SK-N-MC (cell line): Measurements from ENCODE around the gene FKBP6.
"Not testable (repeated sequence)": the region's sequence is repeated elsewhere in the genome, so short reads cannot be mapped to it uniquely, and the experiment has no call there.

Source experiments
- EZH2 ChIP-seq: fragments of 200-600 bp; sonication (generic); IDR thresholded peaks from one replicate; pipeline ENCODE4 v1.6.1; 2017; ENCODE audit warnings: antibody characterized with exemption
- POLR2AphosphoS5 ChIP-seq: IDR thresholded peaks from 2 replicates; pipeline ENCODE4 v1.6.1; 2012; ENCODE audit warnings: mild to moderate bottlenecking, low read depth, low read length, borderline replicate concordance

DNA sequence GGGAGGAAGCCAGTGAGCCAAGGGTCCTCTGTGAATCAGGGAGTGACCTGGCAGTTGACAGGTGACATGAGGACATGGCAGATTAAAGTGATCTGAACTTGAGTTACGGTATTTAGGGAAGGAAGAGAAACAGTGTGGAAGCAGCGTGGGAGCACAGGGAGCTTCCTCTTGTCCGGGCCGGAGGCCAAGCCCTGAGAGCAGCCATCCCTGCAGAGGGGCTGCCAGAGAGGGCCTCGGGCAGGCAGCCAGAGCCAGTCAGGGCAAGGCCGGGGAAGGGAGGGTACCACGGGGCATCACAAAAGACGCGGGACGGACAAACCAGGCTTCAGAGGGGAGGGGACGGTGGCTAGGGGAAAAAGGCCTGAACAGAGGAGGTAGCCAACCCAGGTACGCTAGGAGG lies 28.1 kb upstream of the FKBP6 start:
- TF ChIP-seq EZH2, POLR2AphosphoS5: not testable (repeated sequence)
